ENCODE results near the gene TOM1L2.

- TF ChIP-seq CTCF (IDR thresholded peaks at IDR 0.05; ENCODE audit: borderline replicate concordance, extremely low read depth, low read length, poor library complexity, severe bottlenecking) (no peak), EZH2 (IDR thresholded peaks at IDR 0.05; ENCODE audit: borderline replicate concordance, low read depth, low read length, severe bottlenecking) (no peak)
Observed at GRCh38 chr17:17820463-17821158, 151.6 kb downstream of the TOM1L2 start.
